Breast epithelium (tissue), 4 donors: ENCODE results near the gene DUSP16. TPM values are rescaled to one million over a fixed set of nuclear protein-coding genes. Genes with fewer than 3 reads are reported as not detected.

Source experiments
- DNase-seq, 2 donors: peaks; one replicate each; pipeline ENCODE4 v3.0.0-alpha.2; 2019; ENCODE audit warnings: low spot score in 2 of 2
- H3K27ac ChIP-seq, 2 donors: fragments of 200-600 bp; sonication (generic) in 1 of 2; one replicate each; pipeline ENCODE4 v1.5.1; 2016 to 2019; ENCODE audit warnings: mild to moderate bottlenecking in 1 of 2
- H3K27me3 ChIP-seq, 2 donors: fragments of 200-600 bp; sonication (generic) in 1 of 2; one replicate each; pipeline versions ENCODE4 v1.5.1 to v1.6.0; 2017 to 2019; ENCODE audit warnings: control low read depth in 1 of 2, mild to moderate bottlenecking in 1 of 2
- H3K36me3 ChIP-seq: fragments of 200-600 bp; one replicate; pipeline ENCODE4 v1.5.1; 2019
- H3K4me1 ChIP-seq, 2 donors: fragments of 200-600 bp; sonication (generic); one replicate each; pipeline ENCODE4 v1.5.1; 2016 to 2019; ENCODE audit warnings: control low read depth in 1 of 2
- H3K4me3 ChIP-seq, 3 donors: fragments of 200-600 bp; sonication (generic); 1 replicate in 2 of 3; 2 replicates in 1 of 3; pipeline ENCODE4 v1.5.1; 2016 to 2019; ENCODE audit warnings: mild to moderate bottlenecking in 3 of 3, moderate library complexity in 2 of 3
- H3K9me3 ChIP-seq, 2 donors: fragments of 200-600 bp; sonication (generic) in 1 of 2; one replicate each; pipeline ENCODE4 v1.5.1; 2016 to 2019; ENCODE audit warnings: control low read depth in 1 of 2
- CTCF ChIP-seq, 3 donors: fragments of 450-650 bp; IDR thresholded peaks; one replicate each; pipeline ENCODE4 v1.5.1; 2016 to 2017; ENCODE audit warnings: antibody characterized with exemption in 3 of 3, mild to moderate bottlenecking in 3 of 3, moderate library complexity in 3 of 3
- POLR2A ChIP-seq: fragments of 450-650 bp; IDR thresholded peaks from one replicate; pipeline ENCODE4 v1.6.1; 2016; ENCODE audit warnings: antibody characterized with exemption, mild to moderate bottlenecking, moderate library complexity
- POLR2AphosphoS5 ChIP-seq, 3 donors: sonication (generic); formaldehyde crosslinking; IDR thresholded peaks; one replicate each; pipeline ENCODE4 v1.6.1; 2017; ENCODE audit warnings: antibody characterized with exemption in 3 of 3
- intact Hi-C: fragments of 100-400 bp; cut with DNase I; formaldehyde crosslinking; loops from one replicate; pipeline ENCODE4 v1.15.1; 2023; ENCODE audit warnings: low total_unique reads
- total RNA-seq, 3 donors: library from RNA; depleted of rRNA; stranded (reverse); fragments of >200 nt; gene quantifications; one replicate each; pipeline ENCODE4 v1.1.0, GENCODE V29; 2016

Gene DUSP16
- total RNA-seq, 3 donors from 2014 or later, result 10.9 to 63.3 (median 61.0) TPM

- Histone ChIP-seq H3K36me3 (no peaks in the 10 kb centered on the region), H3K27ac (no peak overlapping the region), H3K9me3 (no peaks in the 10 kb centered on the region), H3K4me1 (no peaks in the 10 kb centered on the region), H3K27me3 (no peaks in the 10 kb centered on the region), H3K4me3 (no peak overlapping the region)
- TF ChIP-seq POLR2AphosphoS5 (IDR thresholded peaks at IDR 0.05) (no peak), POLR2A (no peak), CTCF (IDR thresholded peaks at IDR 0.05) (no peak)
- intact Hi-C loops, result no loop called here
- no peak for DNase-seq
These were observed 67.1 kb downstream of the DUSP16 start for GRCh38 chr12:12495536-12495935.

- intact Hi-C loops, result no loop called here
- Histone ChIP-seq H3K27ac (no peak overlapping the region), H3K4me3 (no peak overlapping the region), H3K27me3 (no peaks in the 10 kb centered on the region), H3K9me3 (no peaks in the 10 kb centered on the region), H3K4me1 (no peaks in the 10 kb centered on the region), H3K36me3 (no peaks in the 10 kb centered on the region)
- no peak for TF ChIP-seq POLR2A
- TF ChIP-seq POLR2AphosphoS5 (IDR thresholded peaks at IDR 0.05), result no peak
- no peak for TF ChIP-seq CTCF (IDR thresholded peaks at IDR 0.05)
- DNase-seq, result no peak
These were observed 70.1 kb downstream of the DUSP16 start for GRCh38 chr12:12492547-12492946.

GRCh38 chr12:12491606-12492005, 71.1 kb downstream of the DUSP16 start:
- Histone ChIP-seq H3K27me3 (no peaks in the 10 kb centered on the region), H3K27ac (no peak overlapping the region), H3K36me3 (no peaks in the 10 kb centered on the region), H3K4me1 (no peaks in the 10 kb centered on the region), H3K9me3 (no peaks in the 10 kb centered on the region), H3K4me3 (no peak overlapping the region)
- DNase-seq, result no peak
- no peak for TF ChIP-seq POLR2A
- intact Hi-C loops, result no loop called here

- no peaks in the 10 kb centered on the region for H3K36me3 ChIP-seq
- no peak overlapping the region for H3K27ac ChIP-seq
- H3K9me3 ChIP-seq, result no peaks in the 10 kb centered on the region
- no peaks in the 10 kb centered on the region for H3K27me3 ChIP-seq
- TF ChIP-seq POLR2A, result no peak
- no peak for TF ChIP-seq CTCF (IDR thresholded peaks at IDR 0.05)
- no peak for TF ChIP-seq POLR2AphosphoS5 (IDR thresholded peaks at IDR 0.05)
- no peak for DNase-seq
- no peak overlapping the region for H3K4me3 ChIP-seq
- no peaks in the 10 kb centered on the region for H3K4me1 ChIP-seq
- intact Hi-C loops, result no loop called here
These were observed 73.7 kb downstream of the DUSP16 start for GRCh38 chr12:12488823-12489550.

- H3K36me3 ChIP-seq, result no peaks in the 10 kb centered on the region
- TF ChIP-seq POLR2AphosphoS5 (IDR thresholded peaks at IDR 0.05) (no peak), POLR2A (no peak), CTCF (IDR thresholded peaks at IDR 0.05) (no peak)
- intact Hi-C loops, result no loop called here
- no peak overlapping the region for H3K4me3 ChIP-seq
- DNase-seq, result no peak
- no peaks in the 10 kb centered on the region for H3K9me3 ChIP-seq
- no peak overlapping the region for H3K27ac ChIP-seq
- H3K27me3 ChIP-seq, result no peaks in the 10 kb centered on the region
- no peaks in the 10 kb centered on the region for H3K4me1 ChIP-seq
These were observed 74.4 kb downstream of the DUSP16 start for GRCh38 chr12:12488296-12488695.
